H1 (cell line): ENCODE data around the gene C18orf63. TPM values are rescaled to one million over a fixed set of nuclear protein-coding genes. Genes with fewer than 3 reads are reported as not detected.

Source experiments
- CTCF ChIA-PET: fragments of 300-600 bp; sonication (Branson Sonifier 250); formaldehyde crosslinking; loops from one replicate; lab custom pipeline; 2021; ENCODE audit not compliant: partially characterized antibody; lab: Charles Lee
- POLR2A ChIA-PET: fragments of 300-600 bp; sonication (Branson Sonifier 250); formaldehyde crosslinking; loops from one replicate; lab custom pipeline; 2021; ENCODE audit warnings: inconsistent platforms; ENCODE audit not compliant: partially characterized antibody; lab: Charles Lee
- DNase-seq, 2 experiments: peaks; one replicate each; pipeline versions ENCODE4 v3.0.0 to v3.0.0-alpha.2; 2010 to 2022; ENCODE audit warnings: low spot score in 2 of 2, low read depth in 1 of 2, mixed read lengths in 1 of 2
- FAIRE-seq: peaks from 2 replicates; lab custom pipeline; 2011; peaks lifted over from hg19 to GRCh38; lab: Jason Lieb, UNC
- H2AFZ ChIP-seq: 2 replicates; pipeline ENCODE4 v1.8.1; 2012; ENCODE audit warnings: low read length, inconsistent platforms
- H2AK5ac ChIP-seq: 2 replicates; pipeline ENCODE4 v1.6.1; 2013; ENCODE audit warnings: low read depth, low read length
- H2BK120ac ChIP-seq: replicated peaks from 2 replicates; pipeline ENCODE3; 2013; ENCODE audit warnings: low read depth, low read length, inconsistent platforms
- H2BK12ac ChIP-seq: 2 replicates; pipeline ENCODE4 v1.6.1; 2013; ENCODE audit warnings: low read depth, low read length
- H2BK15ac ChIP-seq: 2 replicates; pipeline ENCODE4 v1.6.1; 2013; ENCODE audit warnings: low read length
- H2BK20ac ChIP-seq: 2 replicates; pipeline ENCODE4 v1.6.1; 2013; ENCODE audit warnings: low read length
- H2BK5ac ChIP-seq: 2 replicates; pipeline ENCODE4 v1.6.1; 2013; ENCODE audit warnings: low read depth, low read length
- H3K14ac ChIP-seq: 2 replicates; pipeline ENCODE4 v1.6.1; 2013; ENCODE audit warnings: inconsistent platforms; ENCODE audit not compliant: insufficient read length
- H3K18ac ChIP-seq: 2 replicates; pipeline ENCODE4 v1.6.1; 2013; ENCODE audit warnings: low read length; ENCODE audit errors: extremely low read depth
- H3K23ac ChIP-seq: 2 replicates; pipeline ENCODE4 v1.6.1; 2013; ENCODE audit warnings: inconsistent platforms; ENCODE audit not compliant: insufficient read length
- H3K23me2 ChIP-seq: 2 replicates; pipeline ENCODE4 v1.6.1; 2013; ENCODE audit warnings: low read depth, low read length
- H3K27ac ChIP-seq: 2 replicates; pipeline ENCODE4 v1.6.1; 2011; ENCODE audit warnings: low read depth, low read length, inconsistent platforms
- H3K27me3 ChIP-seq, 4 experiments: replicated peaks in 1 of 4; 1 replicate in 1 of 4; 2 replicates in 3 of 4; pipeline versions ENCODE4 v1.6.1 to v1.8.1; 2011 to 2013; ENCODE audit warnings: low read length in 3 of 4, mild to moderate bottlenecking in 3 of 4, inconsistent platforms in 2 of 4, mixed read lengths in 2 of 4, moderate library complexity in 1 of 4; ENCODE audit not compliant: control insufficient read depth in 3 of 4, insufficient read depth in 3 of 4; ENCODE audit errors: extremely low read depth in 1 of 4
- H3K36me3 ChIP-seq, 4 experiments: 2 replicates each; pipeline versions ENCODE4 v1.6.1 to v1.8.1; 2011 to 2013; ENCODE audit warnings: mild to moderate bottlenecking in 4 of 4, low read length in 3 of 4, moderate library complexity in 2 of 4, control low read depth in 1 of 4, inconsistent platforms in 1 of 4; ENCODE audit not compliant: insufficient read depth in 4 of 4, control insufficient read depth in 2 of 4
- H3K4ac ChIP-seq: replicated peaks from 2 replicates; pipeline ENCODE3; 2013; ENCODE audit warnings: low read length, low read depth, mixed read lengths, inconsistent platforms; ENCODE audit not compliant: insufficient read length
- H3K4me1 ChIP-seq, 4 experiments: replicated peaks in 1 of 4; 1 replicate in 1 of 4; 2 replicates in 3 of 4; pipeline versions ENCODE4 v1.6.1 to v1.8.1; 2011 to 2013; ENCODE audit warnings: low read length in 3 of 4, inconsistent platforms in 2 of 4, mixed read lengths in 1 of 4; ENCODE audit not compliant: insufficient read depth in 4 of 4, control insufficient read depth in 3 of 4
- H3K4me2 ChIP-seq, 2 experiments: 2 replicates each; pipeline versions ENCODE4 v1.6.1 to v1.8.1; 2011 to 2013; ENCODE audit warnings: low read depth in 2 of 2, low read length in 2 of 2, control low read depth in 1 of 2, inconsistent platforms in 1 of 2, mild to moderate bottlenecking in 1 of 2; ENCODE audit not compliant: insufficient read depth in 1 of 2
- H3K4me3 ChIP-seq, 4 experiments: fragments of 200-600, 300-600 bp in 1 of 4; sonication (generic), shearing (Covaris generic), sonication (Bioruptor Twin) in 1 of 4; 2 replicates each; pipeline versions ENCODE4 v1.5.1 to v1.8.1; 2011 to 2016; ENCODE audit warnings: low read length in 4 of 4, low read depth in 3 of 4, control low read depth in 2 of 4, inconsistent platforms in 2 of 4, mild to moderate bottlenecking in 2 of 4, mixed read lengths in 1 of 4, moderate library complexity in 1 of 4; ENCODE audit not compliant: insufficient read depth in 2 of 4; ENCODE audit errors: extremely low read depth in 1 of 4
- H3K56ac ChIP-seq: replicated peaks from 2 replicates; pipeline ENCODE3; 2013; ENCODE audit warnings: low read depth, mild to moderate bottlenecking, mixed read lengths, low read length, inconsistent platforms; ENCODE audit not compliant: insufficient read length
- H3K79me1 ChIP-seq: 2 replicates; pipeline ENCODE4 v1.6.1; 2013; ENCODE audit warnings: low read depth, low read length, control low read depth
- H3K79me2 ChIP-seq, 2 experiments: 2 replicates each; pipeline versions ENCODE4 v1.6.1 to v1.8.1; 2012 to 2013; ENCODE audit warnings: low read length in 2 of 2, mild to moderate bottlenecking in 2 of 2, inconsistent platforms in 1 of 2; ENCODE audit not compliant: insufficient read depth in 2 of 2, control insufficient read depth in 1 of 2
- H3K9ac ChIP-seq, 4 experiments: replicated peaks in 1 of 4; 1 replicate in 1 of 4; 2 replicates in 3 of 4; pipeline versions ENCODE4 v1.6.1 to v1.8.1; 2011 to 2013; ENCODE audit warnings: low read depth in 3 of 4, low read length in 3 of 4, control low read depth in 2 of 4, mild to moderate bottlenecking in 2 of 4, moderate library complexity in 2 of 4, inconsistent platforms in 1 of 4; ENCODE audit errors: extremely low read depth in 1 of 4
- H3K9me3 ChIP-seq, 2 experiments: 2 replicates each; pipeline versions ENCODE4 v1.6.1 to v1.8.1; 2012 to 2013; ENCODE audit warnings: mild to moderate bottlenecking in 2 of 2, moderate library complexity in 2 of 2, control low read depth in 1 of 2, inconsistent platforms in 1 of 2, low read depth in 1 of 2, low read length in 1 of 2, mixed read lengths in 1 of 2; ENCODE audit not compliant: insufficient read depth in 2 of 2
- H4K20me1 ChIP-seq, 2 experiments: replicated peaks in 1 of 2; 2 replicates each; pipeline versions ENCODE3 to v1.8.1; 2011 to 2013; ENCODE audit warnings: inconsistent platforms in 2 of 2, low read length in 2 of 2, mild to moderate bottlenecking in 1 of 2; ENCODE audit not compliant: insufficient read depth in 2 of 2, control insufficient read depth in 1 of 2
- H4K5ac ChIP-seq: 2 replicates; pipeline ENCODE4 v1.6.1; 2013; ENCODE audit warnings: low read length, low read depth, mixed read lengths, inconsistent platforms; ENCODE audit not compliant: insufficient read length
- H4K8ac ChIP-seq: 2 replicates; pipeline ENCODE4 v1.8.0; 2013; ENCODE audit warnings: mild to moderate bottlenecking, moderate library complexity, low read length, inconsistent platforms; ENCODE audit not compliant: insufficient read depth; ENCODE audit errors: extremely low read depth
- H4K91ac ChIP-seq: replicated peaks from 2 replicates; pipeline ENCODE3; 2013; ENCODE audit warnings: low read length, mixed read lengths, inconsistent platforms; ENCODE audit not compliant: insufficient read length
- CHD2 ChIP-seq: IDR thresholded peaks from 2 replicates; pipeline ENCODE4 v1.6.1; 2012; ENCODE audit warnings: low read length, improper control_type of control experiment
- CTBP2 ChIP-seq: IDR thresholded peaks from 2 replicates; pipeline ENCODE4 v1.7.0; 2011; ENCODE audit warnings: borderline replicate concordance, mild to moderate bottlenecking, moderate library complexity, mixed read lengths, low read length; ENCODE audit not compliant: insufficient read depth, insufficient read length
- EGR1 ChIP-seq: IDR thresholded peaks from 2 replicates; pipeline ENCODE4 v1.6.1; 2011; ENCODE audit warnings: low read depth, low read length, borderline replicate concordance
- POU5F1 ChIP-seq: IDR thresholded peaks from 2 replicates; pipeline ENCODE4 v1.6.1; 2011; ENCODE audit warnings: low read depth, mild to moderate bottlenecking, low read length, moderate library complexity
- RFX5 ChIP-seq: IDR thresholded peaks from 2 replicates; pipeline ENCODE4 v1.6.1; 2011; ENCODE audit warnings: low read depth, low read length, improper control_type of control experiment, borderline replicate concordance
- SP4 ChIP-seq: IDR thresholded peaks from 2 replicates; pipeline ENCODE4 v1.6.1; 2012; ENCODE audit warnings: low read length, inconsistent platforms
- WGBS, 2 experiments: shearing (Covaris generic) in 1 of 2; methylation state at CpG; one replicate each; pipeline versions ENCODE4 v1.1.6 to v1.1.7; 2013 to 2015; ENCODE audit warnings: low lambda C conversion rate in 2 of 2, mixed read lengths in 2 of 2, inconsistent platforms in 1 of 2, low coverage in 1 of 2, missing lambda C conversion rate in 1 of 2; ENCODE audit not compliant: insufficient replicate concordance in 2 of 2, insufficient coverage in 1 of 2, insufficient read length in 1 of 2; ENCODE audit errors: extremely low coverage in 1 of 2, missing lambda C conversion rate in 1 of 2; 5-methylcytosine and 5-hydroxymethylcytosine counted together
- polyA plus RNA-seq, 7 experiments: library from polyadenylated mRNA; depleted of rRNA in 3 of 7; stranded (reverse) in 5 of 7; unstranded in 2 of 7; fragments of >200 nt in 5 of 7; fragments of 200-250 nt in 2 of 7; gene quantifications; 1 replicate in 5 of 7; 2 replicates in 1 of 7; 4 replicates in 1 of 7; pipeline versions ENCODE4 v1.2.1 to v1.2.3, GENCODE V29; 2011 to 2013; ENCODE audit warnings: missing spikeins in 2 of 7, mixed read lengths in 2 of 7
- total RNA-seq: library from RNA; stranded (reverse); fragmentation: NEBNext Ultra II Directional; extraction: Animal tissue kit (Norgen Biotek cat#: 25700); gene quantifications from 2 replicates; pipeline ENCODE4 v1.2.1, GENCODE V29; 2021

Gene C18orf63
- total and polyA plus RNA-seq, 2 of the 8 experiments (the other 6 are each of a cell fraction or from before 2014, with no cell fraction given): not detected

- no peak for TF ChIP-seq CTBP2
- TF ChIP-seq CHD2: no peak
- no peak for TF ChIP-seq POU5F1
- no peak for TF ChIP-seq SP4
- no peak for TF ChIP-seq EGR1
- TF ChIP-seq RFX5: no peak
- Histone ChIP-seq H3K9ac (no peak overlapping the region), H4K91ac (no peak overlapping the region), H2BK5ac (no peak overlapping the region), H2BK120ac (no peak overlapping the region), H2AK5ac (no peak overlapping the region), H3K14ac (no peak overlapping the region), H3K36me3 (no peaks in the 10 kb centered on the region), H2BK20ac (no peak overlapping the region), H3K4me2 (no peak overlapping the region), H4K5ac (no peak overlapping the region), H3K79me2 (peaks cover 0 to 95% of the 10 kb centered on the region in 2 experiments; a peak in 3 of 4 replicates), H2BK12ac (no peak overlapping the region), H3K4ac (no peak overlapping the region), H3K23ac (no peak overlapping the region), H3K27me3 (no peaks in the 10 kb centered on the region), H4K20me1 (peaks cover 0 to 7% of the 10 kb centered on the region in 2 experiments), H3K18ac (no peak overlapping the region), H2BK15ac (no peak overlapping the region), H3K9me3 (no peaks in the 10 kb centered on the region), H2AFZ (no peak overlapping the region), H3K27ac (no peak overlapping the region), H3K56ac (no peak overlapping the region), H3K4me3 (no peak overlapping the region), H4K8ac (no peak overlapping the region), H3K23me2 (no peaks in the 10 kb centered on the region), H3K4me1 (peaks cover 0 to 6% (median 5%) of the 10 kb centered on the region in 4 experiments), H3K79me1 (peaks cover 4% of the 10 kb centered on the region; the same call in 1 of the 2 replicates)
- ChIA-PET POLR2A (interaction anchor here (1.6 to 2.3 kb wide), 2 partner anchors 10 to 12 kb away, joined by 5 to 6 read pairs; no protein-coding TSS in a partner anchor), CTCF (interaction anchor here (1.0 kb wide), 1 partner anchor 57 kb away, joined by 3 read pairs; no protein-coding TSS in a partner anchor)
- FAIRE-seq (no peak), DNase-seq (no peak)
- 91% methylated on average over 3 of the region's 3 CpGs; no CpG with 5 or more reads in 1 of the 2 experiments for WGBS, 2 experiments
Observed at GRCh38 chr18:74273394-74273793, 42.2 kb upstream of the C18orf63 start.
